ENCODE measurements around the gene KCNIP1.

DNA sequence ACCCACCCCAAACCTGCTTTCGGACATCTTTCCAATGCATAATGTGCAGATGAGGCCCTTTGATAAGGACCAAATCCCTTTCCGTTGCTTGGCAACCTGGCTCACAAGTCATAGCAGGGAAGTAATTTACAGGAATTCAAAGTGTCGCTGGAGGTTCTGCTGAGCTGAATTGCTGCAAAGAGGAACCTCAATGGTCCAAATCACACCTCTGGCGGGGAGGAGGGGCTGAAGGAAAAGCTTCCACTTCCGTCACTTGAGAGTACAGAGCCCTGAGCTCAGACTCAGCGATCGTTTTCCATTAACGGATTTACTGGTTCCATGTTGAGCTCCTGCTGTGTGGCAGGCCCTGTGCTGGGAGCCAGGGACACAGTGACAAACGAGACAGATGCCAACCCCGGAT, 99.3 kb downstream of the KCNIP1 start:
- TF ChIP-seq POLR2AphosphoS5 (IDR thresholded peaks at IDR 0.05; ENCODE audit: borderline replicate concordance, low read depth, low read length) (no peak), EZH2 (IDR thresholded peaks at IDR 0.05) (no peak)
